ENCODE data around the gene KIF18B. TPM values are rescaled to one million over a fixed set of nuclear protein-coding genes. Genes with fewer than 3 reads are reported as not detected.

Gene KIF18B
- total and polyA plus RNA-seq, 2 of the 8 experiments (the other 6 are each of a cell fraction or from before 2014, with no cell fraction given): 39.0 to 59.4 TPM

DNA sequence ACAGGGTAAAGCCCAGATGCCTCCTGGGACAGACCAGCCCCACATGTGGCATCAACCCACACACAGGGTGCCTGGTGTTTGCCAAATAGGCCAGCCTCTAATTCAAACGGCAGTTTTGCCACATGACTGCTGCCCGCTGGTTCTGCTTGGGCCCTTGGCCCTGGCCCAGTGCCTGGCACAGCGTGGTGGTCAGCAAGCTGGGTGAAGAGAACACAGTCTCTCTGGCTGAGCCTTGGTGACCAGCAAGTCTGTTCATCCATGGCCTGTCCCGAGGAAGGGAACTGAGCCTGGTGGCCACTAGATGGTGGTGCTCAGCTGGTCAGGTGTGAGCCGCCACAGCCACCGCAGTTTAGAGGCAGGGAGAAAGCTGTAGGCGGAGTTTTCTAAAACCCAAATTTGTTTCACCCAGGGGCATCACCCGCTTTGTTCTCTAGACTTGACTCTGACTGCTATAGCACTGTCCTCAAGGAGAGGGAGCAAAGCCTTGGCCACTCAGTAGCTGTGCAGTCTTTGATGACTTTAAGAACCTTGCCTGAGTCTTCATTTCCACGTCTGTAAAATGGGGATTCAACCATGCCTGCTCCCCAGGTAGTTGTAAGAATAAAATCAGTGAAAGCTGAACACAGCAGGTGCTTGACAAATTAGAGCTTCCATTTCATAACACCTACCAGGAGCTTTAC is 27.5 kb downstream of the KIF18B start (continued):
- TF ChIP-seq, protein P1, sequence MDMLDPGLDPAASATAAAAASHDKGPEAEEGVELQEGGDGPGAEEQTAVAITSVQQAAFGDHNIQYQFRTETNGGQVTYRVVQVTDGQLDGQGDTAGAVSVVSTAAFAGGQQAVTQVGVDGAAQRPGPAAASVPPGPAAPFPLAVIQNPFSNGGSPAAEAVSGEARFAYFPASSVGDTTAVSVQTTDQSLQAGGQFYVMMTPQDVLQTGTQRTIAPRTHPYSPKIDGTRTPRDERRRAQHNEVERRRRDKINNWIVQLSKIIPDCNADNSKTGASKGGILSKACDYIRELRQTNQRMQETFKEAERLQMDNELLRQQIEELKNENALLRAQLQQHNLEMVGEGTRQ (IDR thresholded peaks at IDR 0.05; ENCODE audit: low read length): peak; percentile 16; the same call in 1 of the 2 replicates
- no peak for TF ChIP-seq BRCA1 (IDR thresholded peaks at IDR 0.05; ENCODE audit: low read depth, low read length)
- TF ChIP-seq FOSL1 (IDR thresholded peaks at IDR 0.05; ENCODE audit: insufficient read depth, low read depth, low read length): no peak
- 0 out of 2 replicates have a peak, but pooled peaks have one; percentile 5 for TF ChIP-seq SP1 (IDR thresholded peaks at IDR 0.05; ENCODE audit: low read depth, low read length)
- TF ChIP-seq E2F6 (IDR thresholded peaks at IDR 0.05): no peak
